Measurements from ENCODE around the gene ATP9A.

- TF ChIP-seq POLR2A (IDR thresholded peaks at IDR 0.05; ENCODE audit: low read depth, low read length), result no peak
- no peak for TF ChIP-seq SPI1 (IDR thresholded peaks at IDR 0.05; ENCODE audit: low read depth, low read length)
- TF ChIP-seq POLR2AphosphoS5 (IDR thresholded peaks at IDR 0.05; ENCODE audit: low read depth, low read length), result no peak
- no peak for TF ChIP-seq TAF1 (IDR thresholded peaks at IDR 0.05; ENCODE audit: low read depth, low read length)
- no peak for TF ChIP-seq POU2F2 (IDR thresholded peaks at IDR 0.05; ENCODE audit: low read depth, low read length)
- no peak for TF ChIP-seq PAX5 (IDR thresholded peaks at IDR 0.05; ENCODE audit: insufficient read depth, low read length, severe bottlenecking)
Measured at GRCh38 chr20:51759769-51760510, 8.2 kb downstream of the ATP9A start.
